HG03135 (cell line): ENCODE measurements around the gene MRPS22.

ENCODE experiments used
- ATAC-seq: cut with Tn5 transposase; IDR thresholded peaks from one replicate; pipeline ENCODE4 v1.9.1; 2021; ENCODE audit warnings: mild to moderate bottlenecking, moderate library complexity; ENCODE audit not compliant: unreplicated experiment

Gene MRPS22

DNA sequence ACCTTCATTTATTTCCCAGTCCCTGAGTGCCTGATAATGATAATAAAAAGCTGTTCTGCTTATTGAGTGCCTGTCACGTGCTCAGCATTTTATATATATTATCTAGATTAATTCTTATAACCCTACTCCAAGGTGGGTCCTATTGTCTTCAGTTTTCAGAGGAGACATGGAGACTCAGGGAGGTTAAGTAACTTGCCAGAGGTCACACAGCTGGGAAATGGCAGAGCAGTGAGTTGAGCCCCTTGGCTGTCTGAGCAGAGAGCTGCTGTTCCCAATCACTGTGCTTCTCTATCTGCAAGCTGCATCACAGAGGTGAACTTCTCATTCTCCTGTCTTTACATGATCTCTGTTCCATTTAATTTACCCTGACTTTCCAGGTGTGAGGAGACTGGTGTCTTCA, 32.3 kb upstream of the MRPS22 start:
- ATAC-seq, result no peak

DNA sequence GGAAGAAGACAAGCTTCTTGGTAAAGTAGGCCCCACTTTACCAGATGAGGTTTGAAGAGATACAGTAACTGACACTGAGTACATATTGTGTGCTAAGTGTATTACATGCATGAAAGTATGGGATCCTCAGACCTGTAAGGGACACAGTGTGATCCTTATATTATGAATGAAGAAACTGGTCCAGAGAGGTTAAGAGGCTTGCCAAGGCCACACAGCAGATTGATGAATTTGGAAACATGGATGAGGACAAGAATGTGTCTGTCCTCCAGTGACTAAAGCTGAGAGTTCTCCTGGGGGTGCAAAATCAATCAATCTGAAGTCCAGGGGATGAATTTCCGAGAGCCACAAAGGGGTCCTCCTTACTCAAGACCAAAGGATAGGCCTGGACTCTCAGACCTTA, 31.4 kb upstream of the MRPS22 start:
- ATAC-seq, result no peak

DNA sequence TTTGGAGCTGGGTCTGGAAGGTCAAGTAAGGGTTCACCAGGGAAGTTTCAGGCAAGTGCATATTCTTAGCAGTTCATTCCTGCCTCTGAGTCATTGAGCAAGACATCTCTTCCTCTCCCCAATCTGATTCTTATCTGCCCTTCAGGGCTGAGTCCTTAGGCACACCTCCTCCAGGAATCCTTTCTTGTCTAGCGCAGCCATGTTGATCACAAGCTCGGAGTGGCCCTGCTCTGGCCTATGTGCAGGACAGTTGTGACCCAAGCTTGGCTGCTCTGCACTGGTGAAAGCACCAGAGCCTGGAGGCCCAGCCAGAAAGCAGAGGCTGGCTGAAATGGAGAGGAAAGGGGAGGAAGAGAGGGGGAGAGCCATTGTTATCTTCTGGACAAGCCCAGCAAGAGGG, 30.9 kb upstream of the MRPS22 start:
- ATAC-seq, result no peak

- ATAC-seq, result no peak
Observed at GRCh38 chr3:139313921-139314320, 29.9 kb upstream of the MRPS22 start.

DNA sequence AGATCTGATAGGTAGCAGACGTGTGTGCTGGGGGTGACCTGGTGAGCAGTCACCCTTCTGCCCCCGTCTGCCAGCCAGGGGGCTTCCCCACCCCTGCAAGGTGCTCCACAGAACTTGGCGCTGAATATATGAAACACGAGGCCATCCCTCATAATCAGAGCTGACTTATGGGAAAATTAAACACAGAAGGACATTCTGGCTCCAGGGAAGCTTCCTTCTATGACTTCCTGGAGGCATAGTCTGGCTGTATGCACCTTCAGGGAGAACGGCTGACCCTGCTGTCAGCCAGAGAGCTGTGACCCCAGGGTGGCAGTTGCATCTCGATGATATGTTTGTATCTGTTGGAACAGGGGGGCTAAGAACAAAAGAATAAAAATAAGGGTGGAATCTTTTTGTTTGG, 26.6 kb upstream of the MRPS22 start:
- no peak for ATAC-seq

GRCh38 chr3:139317660-139318430, 26.0 kb upstream of the MRPS22 start:
- ATAC-seq, result no peak

DNA sequence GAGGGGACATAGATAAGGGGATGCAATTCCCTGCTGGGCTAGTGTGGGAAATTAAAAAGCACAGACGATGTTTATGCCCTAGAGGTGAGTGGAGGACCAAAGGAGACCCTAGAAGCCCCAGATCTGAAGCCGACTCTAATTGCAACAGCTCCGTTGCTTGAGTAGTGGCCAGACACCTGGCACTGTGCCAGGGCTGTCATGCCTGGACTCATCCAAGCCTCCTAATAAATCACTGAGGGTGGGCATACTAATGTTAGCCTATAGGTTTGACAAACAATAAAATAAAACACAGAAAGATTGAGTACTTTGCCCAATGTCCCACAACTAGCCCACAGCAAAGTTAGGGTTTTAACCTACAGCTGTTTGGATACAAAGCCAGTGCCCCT, 25.4 kb upstream of the MRPS22 start:
- ATAC-seq, result no peak

GRCh38 chr3:139318826-139319225, 25.0 kb upstream of the MRPS22 start:
- ATAC-seq, result no peak

- ATAC-seq, result no peak
Observed at GRCh38 chr3:139319428-139320402, 24.1 kb upstream of the MRPS22 start.

DNA sequence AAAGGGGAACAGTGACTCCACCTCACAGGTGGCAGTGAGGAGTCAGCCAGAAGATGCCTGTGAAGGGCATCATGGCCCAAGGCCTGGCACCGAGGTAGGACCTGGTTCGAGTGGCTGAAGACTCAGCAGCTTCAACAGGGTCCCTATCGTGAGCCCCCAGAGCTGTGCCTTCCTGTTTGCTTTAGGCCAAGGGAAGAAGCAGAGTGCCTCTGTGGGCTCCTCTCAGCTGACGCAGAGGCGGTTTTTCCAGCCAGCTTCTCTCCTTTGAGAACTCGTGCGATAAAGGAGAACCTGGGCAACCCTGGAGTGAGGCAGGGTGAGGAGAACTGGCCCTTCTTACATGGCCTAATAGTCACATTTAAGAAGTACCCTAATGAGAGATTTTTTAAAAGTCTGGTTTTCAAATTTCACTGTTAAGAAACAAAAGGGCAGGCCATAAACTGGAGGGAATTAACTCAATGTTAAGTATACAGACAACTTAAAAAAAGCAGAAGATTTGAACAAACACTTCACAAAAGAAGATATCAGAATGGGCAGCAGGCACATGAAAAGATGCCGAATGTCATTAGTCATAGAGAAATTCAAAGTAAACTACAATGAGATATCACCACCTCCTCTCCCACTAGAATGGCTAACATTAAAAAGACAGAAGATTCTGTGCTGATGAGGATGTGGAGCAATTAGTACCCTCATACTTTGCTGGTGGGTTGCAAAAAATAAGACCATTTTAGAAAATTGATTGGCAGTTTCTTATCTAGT, 23.1 kb upstream of the MRPS22 start:
- no peak for ATAC-seq

DNA sequence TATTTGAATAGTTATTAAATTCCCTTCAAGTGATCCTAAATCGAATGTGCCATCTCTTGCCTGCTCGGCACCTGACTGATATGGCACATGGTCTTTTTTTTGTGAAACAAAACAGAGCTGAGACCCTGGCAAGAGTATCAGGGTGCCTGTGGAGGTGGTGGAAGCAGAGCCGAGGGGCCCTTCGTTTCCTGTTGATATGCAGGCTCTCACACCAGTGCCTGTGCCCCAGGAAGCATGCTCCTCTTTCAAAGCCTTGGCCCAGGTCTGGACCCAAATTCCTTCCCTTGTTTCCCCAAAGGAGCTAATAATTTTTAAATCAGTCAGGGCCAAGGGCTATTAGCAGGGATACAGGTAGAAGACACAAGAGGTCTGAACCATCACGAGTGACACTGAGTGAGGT, 21.5 kb upstream of the MRPS22 start:
- no peak for ATAC-seq

DNA sequence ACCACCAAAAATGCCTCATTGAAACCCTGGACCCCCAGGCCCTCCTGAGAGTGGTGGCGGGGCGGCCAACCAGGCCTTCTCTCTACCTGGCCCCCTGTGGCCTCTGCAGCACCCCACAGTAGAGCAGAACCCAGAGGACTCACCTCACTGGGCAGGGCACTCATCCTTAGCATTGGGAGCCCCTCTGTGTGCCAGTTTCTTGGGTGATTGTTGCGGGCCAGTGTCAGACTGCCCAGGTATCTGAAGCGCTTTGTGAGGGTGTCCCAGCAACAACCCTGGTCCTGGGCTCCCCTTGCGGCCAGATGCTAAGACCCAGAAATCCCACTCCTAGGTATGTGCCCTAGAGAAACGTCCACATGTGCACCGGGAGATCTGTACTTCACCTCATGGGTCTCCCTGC, 20.7 kb upstream of the MRPS22 start:
- ATAC-seq, result no peak

- ATAC-seq, result no peak
Observed at GRCh38 chr3:139324456-139324855, 19.4 kb upstream of the MRPS22 start.

- no peak for ATAC-seq
Observed at GRCh38 chr3:139325551-139325950, 18.3 kb upstream of the MRPS22 start.

- no peak for ATAC-seq
Observed at GRCh38 chr3:139326131-139326530, 17.7 kb upstream of the MRPS22 start.

DNA sequence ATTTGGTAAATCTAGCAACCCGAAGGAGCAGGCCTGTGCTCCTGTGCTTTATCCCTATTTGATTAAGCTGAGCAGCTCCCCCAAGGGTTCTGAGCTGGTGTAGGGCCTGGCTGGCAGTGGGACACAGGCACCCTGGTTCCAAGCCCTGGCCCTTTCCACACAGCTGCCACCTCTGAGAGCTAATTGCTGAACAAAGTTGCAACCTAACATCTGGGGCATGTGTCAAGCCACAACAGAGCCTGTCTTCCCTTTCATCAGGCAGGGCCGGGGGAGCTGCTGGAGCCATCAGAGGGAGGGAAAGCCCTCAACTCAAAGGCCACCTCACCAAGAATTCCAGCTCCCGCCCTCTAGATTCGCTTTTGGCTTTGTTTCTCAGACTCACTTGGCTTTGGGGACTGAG, 17.1 kb upstream of the MRPS22 start:
- ATAC-seq, result no peak

GRCh38 chr3:139327231-139327630, 16.6 kb upstream of the MRPS22 start:
- no peak for ATAC-seq

DNA sequence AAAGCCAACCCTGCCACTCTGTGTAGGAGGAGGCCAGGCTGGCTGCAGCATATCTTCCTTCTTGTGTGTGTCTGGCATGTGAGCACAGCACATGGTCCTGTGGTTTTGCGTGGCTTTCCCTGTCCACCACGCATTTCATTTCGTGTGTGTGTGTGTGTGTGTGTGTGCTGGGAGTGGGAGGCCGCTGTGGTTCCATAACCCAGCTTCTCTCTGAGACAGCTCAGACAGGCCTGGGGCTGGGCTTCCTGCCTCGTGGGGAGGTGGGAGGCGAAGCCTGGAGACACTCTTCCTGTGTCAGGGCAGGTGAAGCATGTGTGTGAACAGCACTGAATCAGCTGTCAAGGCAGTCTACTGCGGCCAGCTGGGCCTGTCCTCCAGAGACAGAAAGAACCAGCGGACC, 16.0 kb upstream of the MRPS22 start:
- no peak for ATAC-seq

- no peak for ATAC-seq
Observed at GRCh38 chr3:139328356-139328755, 15.5 kb upstream of the MRPS22 start.

DNA sequence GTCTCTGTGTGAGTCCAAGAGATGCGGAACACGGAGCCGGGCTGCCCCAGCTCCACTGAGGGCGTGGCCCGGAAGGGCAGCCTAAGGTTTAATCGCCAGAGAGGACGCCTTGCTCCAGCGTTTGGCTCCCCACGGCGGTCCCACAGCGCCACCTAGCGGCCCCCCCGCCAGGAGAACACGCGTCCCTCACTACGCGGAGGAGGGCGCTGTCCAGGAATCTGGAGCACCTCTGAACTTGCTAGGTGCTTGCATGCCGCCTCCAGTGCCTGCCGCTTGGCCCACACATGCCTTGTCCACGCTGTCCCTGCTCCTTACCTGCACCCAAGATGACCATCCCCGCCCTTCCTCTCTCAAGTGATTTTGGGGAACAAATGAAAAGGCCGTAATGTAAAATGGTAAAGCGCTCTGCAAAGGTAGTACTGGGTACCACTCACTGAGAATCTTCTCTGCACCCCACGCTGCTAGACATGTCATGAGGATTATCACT, 14.4 kb upstream of the MRPS22 start:
- peak; percentile 95 for ATAC-seq

- no peak for ATAC-seq
Observed at GRCh38 chr3:139332092-139332491, 11.7 kb upstream of the MRPS22 start.
